Stimulated activated CD8-positive, alpha-beta memory T cell treated with anti-CD3 and anti-CD28 coated beads, Interleukin-7, amount 100 ng/mL, for 1 hour (primary cell): ENCODE results near the gene DNAH2.
"Not testable (repeated sequence)": the region's sequence is repeated elsewhere in the genome, so short reads cannot be mapped to it uniquely, and the experiment has no call there.

Source experiments
- DNase-seq, 2 donors: peaks; one replicate each; pipeline ENCODE4 v3.0.0-alpha.2; 2020; ENCODE audit warnings: low read depth in 2 of 2

DNAH2 gene

DNA sequence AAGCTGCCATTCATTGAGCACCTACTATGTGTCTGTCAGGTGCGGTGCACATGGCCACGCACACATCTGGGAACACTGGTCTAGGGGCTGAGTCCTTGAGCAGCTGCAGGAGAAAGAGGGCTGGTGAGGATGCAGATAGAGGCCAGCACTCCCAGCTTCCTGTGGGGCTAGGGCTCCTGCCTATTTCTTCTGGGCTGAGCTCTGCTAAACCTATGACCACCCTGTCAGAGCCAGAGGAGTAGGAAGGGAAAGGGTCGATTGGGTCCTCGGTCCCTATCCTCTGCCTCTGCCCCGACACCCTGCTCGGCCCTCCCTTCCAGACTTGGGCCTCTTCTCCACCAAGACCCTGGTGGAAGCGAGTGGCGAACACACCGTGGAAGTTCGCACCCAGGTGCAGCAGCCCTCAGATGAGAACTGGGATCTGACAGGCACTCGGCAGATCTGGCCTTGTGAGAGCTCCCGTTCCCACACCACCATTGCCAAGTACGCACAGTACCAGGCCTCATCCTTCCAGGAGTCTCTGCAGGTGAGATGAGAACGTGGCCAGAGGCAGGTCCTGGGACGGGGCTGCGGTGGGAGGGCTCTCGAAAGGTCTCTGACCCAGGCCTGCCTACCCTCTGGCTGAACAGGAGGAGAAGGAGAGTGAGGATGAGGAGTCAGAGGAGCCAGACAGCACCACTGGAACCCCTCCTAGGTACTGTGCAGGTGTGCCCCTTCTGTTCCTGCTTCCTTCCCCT, 133.3 kb downstream of the DNAH2 start:
- no peak for DNase-seq

DNA sequence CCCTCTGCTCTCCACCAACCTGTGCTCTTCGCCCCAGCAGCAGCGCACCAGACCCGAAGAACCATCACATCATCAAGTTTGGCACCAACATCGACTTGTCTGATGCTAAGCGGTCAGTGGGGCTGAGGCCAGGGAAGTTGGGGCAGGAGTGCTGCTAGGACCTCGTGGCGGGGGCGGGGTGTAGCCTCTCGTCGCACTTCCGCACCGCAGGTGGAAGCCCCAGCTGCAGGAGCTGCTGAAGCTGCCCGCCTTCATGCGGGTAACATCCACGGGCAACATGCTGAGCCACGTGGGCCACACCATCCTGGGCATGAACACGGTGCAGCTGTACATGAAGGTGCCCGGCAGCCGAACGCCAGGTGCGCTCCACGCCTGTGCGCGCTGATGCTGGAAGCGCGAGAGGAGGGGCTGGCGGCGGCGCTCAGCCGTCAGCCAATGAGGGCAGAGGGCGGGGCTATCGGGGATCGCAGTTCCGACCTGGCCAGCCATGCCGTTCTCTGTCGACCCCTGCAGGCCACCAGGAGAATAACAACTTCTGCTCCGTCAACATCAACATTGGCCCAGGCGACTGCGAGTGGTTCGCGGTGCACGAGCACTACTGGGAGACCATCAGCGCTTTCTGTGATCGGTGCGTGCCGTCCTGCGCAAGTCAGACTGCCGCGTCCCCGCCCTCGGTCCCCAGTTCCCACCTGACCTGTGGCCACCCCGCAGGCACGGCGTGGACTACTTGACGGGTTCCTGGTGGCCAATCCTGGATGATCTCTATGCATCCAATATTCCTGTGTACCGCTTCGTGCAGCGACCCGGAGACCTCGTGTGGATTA, 134.1 kb downstream of the DNAH2 start:
- peak; percentile 80 to 87 for DNase-seq

DNA sequence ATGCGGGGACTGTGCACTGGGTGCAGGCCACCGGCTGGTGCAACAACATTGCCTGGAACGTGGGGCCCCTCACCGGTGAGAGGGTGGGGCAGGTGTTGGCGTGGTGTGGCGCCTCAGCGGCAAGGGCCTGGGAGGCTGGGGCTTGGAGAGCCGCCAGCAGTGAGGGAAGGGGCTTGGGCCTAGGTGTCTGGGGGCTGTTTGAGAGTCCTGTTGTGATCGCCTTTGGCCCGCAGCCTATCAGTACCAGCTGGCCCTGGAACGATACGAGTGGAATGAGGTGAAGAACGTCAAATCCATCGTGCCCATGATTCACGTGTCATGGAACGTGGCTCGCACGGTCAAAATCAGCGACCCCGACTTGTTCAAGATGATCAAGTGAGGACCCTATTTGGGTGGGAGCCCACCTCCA, 134.7 kb downstream of the DNAH2 start:
- DNase-seq, result no peak

DNA sequence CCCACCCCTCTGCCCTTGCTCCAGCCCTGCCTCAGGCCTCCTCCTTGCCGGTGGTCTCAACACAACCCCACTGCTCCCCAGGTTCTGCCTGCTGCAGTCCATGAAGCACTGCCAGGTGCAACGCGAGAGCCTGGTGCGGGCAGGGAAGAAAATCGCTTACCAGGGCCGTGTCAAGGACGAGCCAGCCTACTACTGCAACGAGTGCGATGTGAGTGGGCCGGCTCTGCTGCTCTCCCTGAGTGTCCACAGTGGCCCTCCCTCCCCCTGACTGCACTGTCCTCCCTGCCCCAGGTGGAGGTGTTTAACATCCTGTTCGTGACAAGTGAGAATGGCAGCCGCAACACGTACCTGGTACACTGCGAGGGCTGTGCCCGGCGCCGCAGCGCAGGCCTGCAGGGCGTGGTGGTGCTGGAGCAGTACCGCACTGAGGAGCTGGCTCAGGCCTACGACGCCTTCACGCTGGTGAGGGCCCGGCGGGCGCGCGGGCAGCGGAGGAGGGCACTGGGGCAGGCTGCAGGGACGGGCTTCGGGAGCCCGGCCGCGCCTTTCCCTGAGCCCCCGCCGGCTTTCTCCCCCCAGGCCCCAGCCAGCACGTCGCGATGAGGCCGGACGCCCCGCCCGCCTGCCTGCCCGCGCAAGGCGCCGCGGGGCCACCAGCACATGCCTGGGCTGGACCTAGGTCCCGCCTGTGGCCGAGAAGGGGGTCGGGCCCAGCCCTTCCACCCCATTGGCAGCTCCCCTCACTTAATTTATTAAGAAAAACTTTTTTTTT, 135.6 kb downstream of the DNAH2 start:
- no peak for DNase-seq

DNA sequence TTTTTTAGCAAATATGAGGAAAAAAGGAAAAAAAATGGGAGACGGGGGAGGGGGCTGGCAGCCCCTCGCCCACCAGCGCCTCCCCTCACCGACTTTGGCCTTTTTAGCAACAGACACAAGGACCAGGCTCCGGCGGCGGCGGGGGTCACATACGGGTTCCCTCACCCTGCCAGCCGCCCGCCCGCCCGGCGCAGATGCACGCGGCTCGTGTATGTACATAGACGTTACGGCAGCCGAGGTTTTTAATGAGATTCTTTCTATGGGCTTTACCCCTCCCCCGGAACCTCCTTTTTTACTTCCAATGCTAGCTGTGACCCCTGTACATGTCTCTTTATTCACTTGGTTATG, 136.1 kb downstream of the DNAH2 start:
- no peak for DNase-seq

DNA sequence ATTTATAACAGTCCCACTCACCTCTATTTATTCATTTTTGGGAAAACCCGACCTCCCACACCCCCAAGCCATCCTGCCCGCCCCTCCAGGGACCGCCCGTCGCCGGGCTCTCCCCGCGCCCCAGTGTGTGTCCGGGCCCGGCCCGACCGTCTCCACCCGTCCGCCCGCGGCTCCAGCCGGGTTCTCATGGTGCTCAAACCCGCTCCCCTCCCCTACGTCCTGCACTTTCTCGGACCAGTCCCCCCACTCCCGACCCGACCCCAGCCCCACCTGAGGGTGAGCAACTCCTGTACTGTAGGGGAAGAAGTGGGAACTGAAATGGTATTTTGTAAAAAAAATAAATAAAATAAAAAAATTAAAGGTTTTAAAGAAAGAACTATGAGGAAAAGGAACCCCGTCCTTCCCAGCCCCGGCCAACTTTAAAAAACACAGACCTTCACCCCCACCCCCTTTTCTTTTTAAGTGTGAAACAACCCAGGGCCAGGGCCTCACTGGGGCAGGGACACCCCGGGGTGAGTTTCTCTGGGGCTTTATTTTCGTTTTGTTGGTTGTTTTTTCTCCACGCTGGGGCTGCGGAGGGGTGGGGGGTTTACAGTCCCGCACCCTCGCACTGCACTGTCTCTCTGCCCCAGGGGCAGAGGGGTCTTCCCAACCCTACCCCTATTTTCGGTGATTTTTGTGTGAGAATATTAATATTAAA, 136.7 kb downstream of the DNAH2 start:
- DNase-seq, result no peak

DNA sequence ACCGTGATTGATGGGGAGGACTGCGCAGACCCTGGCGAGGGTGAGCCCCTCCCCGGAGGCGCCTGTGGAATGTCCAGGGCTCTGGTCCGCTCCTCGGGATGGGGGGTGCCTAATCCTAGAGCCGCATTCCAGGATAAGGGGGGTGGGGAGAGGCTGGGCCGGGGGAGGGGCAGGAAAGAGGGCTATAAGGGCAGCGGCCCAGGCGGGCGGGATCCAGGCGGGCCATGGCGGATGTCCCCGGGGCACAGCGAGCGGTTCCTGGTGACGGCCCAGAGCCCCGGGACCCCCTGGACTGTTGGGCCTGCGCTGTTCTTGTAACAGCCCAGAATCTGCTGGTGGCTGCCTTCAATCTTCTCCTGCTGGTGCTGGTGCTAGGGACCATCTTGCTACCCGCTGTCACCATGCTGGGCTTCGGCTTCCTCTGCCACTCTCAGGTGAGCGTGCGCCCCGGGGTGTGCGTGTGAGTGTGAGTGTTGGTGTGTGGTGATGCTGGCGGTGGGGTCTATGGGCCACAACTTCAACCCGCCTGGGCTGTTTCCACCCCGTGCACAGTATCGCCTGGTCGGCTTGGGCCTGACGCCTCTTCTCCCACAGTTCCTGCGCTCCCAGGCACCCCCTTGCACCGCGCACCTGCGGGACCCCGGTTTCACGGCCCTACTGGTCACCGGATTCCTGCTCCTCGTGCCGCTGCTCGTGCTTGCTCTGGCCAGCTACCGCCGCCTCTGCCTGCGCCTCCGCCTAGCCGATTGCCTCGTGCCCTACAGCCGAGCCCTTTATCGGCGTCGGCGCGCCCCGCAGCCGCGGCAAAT, 137.5 kb downstream of the DNAH2 start, which contains the start of gene TMEM88:
TSS of gene TMEM88 (plus strand) at position 216 of the 809 bp plus-strand sequence. CDS start at position 225, 9 bp downstream.
- DNase-seq, result no peak

DNA sequence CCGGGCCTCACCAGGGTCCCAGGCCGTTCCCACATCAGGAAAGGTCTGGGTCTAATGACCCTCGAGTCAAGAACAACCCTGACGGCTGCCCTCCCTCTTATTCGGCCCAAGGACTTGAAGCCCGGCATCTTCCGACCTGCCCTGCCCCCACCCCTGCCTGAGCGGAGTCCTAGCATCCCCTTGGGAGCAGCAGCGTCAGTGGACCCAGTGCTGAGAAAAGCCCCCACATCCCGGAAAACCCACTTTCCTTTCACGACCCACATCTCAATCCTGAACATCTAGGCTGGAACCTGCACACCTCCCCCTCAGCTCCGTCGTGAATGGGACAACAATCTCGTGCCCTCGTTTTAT, 138.1 kb downstream of the DNAH2 start:
- DNase-seq, result no peak

DNA sequence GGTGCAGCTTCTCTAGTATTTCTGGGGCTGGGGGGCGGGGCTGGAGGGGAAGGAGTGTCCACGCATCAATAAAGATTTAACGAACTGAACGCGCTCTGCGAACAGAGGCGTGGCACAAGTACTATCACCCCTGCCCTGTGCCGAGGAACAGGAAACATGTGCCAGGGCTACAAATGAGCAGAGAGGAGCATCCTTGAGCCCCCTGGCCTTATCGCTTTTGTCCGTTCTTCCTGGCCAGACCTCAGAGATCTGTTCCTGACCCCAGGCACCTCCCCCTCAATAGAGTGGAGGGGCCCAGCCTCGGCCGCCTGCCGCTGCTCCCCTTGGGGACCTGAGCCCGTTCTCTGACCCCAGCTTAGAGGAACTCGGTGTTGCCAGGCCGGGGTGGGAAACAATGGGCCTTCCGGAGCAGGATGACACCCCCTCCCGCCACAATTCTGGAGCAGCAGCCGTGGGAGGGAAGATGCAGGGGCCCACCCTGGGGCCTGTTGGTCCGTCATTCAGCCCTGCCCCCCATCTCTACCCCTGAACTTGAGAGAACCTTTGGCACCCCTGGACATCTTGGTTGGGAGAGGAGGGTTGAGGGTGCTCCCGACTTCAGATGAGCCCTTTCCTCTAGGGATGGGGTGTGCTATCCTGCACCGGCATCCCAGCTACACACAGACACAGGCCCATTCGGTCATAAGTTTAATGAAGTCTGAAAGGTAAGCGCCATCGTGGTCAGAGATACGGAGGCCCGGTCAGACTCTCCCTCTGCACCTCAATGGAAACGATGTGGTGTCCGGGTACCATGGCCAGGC, 138.7 kb downstream of the DNAH2 start:
- no peak for DNase-seq

DNA sequence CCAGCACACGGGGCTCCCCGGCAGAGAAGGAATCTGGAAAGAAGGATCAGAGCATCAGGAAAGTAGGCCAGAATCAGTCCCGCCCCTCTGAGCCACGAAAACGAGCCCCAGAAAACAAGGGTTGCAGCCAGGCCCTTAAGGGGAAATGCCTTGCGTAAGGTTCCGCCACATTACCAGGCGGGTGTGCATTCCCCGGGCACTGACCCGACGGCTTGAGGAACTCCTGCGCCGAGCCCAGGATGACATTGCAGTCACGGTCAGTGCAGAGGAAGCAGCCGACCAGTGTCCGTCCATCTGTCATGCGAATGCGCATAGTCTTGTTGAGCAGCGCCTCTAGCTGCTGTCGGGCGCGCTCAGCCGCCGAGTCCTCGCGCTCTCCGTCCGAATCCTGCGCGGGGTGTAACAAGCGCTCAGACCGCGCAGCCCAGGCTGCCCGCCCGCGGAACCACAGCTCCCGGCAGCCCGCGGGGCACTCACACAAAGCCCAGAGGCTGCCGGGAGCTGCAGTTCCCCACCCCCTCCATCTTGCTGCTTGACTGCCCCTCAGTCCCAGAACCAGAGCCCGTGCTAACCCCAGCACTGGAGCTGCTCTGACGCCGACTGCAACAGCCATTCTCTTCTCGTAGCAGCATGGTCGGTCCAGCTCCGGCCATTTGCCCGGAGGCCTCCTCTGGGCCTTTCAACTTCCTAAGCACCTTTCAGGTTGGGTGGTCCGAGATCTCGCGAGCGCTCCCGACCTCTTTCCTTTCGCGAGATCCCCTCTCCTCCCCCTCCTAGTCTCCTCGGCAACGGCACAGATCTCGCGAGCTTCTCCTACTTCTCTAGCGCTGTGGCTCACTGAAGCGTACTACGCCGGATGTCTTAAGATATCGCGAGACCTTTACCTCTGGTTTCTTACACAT, 139.5 kb downstream of the DNAH2 start, which contains the start of gene NAA38:
TSS of gene NAA38 (minus strand) at position 749 of the 902 bp plus-strand sequence. CDS start at position 653, 96 bp downstream.
- peak; percentile 83 to 86 for DNase-seq

DNA sequence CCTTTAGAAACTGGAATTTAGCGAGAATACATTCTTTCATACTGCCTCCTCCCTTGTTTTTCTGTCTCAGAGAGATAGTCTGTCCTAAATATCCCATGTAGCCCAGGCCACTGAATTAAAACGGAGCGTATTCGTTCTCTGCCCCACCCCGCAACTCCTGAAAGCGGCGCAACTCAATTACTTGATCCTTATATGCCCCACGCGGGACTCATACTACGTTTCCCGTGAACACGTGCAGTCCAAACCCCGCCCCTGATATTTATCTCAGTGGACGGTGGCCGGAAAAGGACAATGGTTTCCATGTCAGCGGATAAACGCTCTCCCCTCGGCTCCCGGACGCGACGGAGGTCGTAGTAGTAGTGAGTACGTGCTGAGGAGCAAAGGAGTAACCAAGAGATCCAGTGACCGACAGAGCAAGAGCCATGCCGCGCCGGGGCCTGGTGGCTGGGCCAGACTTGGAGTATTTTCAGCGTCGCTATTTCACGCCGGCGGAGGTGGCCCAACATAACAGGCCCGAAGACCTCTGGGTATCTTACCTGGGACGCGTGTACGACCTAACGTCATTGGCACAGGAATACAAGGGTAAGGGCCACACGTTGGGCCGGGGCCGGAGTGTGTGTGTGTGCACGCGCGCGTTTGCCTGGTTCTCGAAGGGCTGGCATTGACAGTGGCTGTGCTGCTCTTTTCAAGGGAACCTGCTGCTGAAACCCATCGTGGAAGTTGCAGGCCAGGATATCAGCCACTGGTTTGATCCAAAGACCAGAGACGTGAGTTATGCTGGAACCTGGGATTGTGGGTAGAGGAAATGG, 140.4 kb downstream of the DNAH2 start, which contains the start of gene CYB5D1:
TSS of gene CYB5D1 (plus strand) at position 291 of the 809 bp plus-strand sequence. CDS start at position 423, 132 bp downstream.
- peak; percentile 69 to 82 for DNase-seq

DNA sequence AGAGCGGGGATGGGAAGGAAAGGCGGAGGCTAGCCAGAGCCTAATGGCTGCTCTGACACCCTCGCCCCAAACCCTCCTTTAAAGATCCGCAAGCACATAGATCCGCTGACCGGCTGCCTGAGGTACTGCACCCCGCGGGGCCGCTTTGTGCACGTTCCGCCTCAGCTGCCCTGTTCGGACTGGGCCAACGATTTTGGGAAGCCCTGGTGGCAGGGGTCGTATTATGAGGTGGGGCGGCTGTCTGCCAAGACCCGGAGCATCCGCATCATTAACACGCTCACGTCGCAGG, 140.9 kb downstream of the DNAH2 start:
- DNase-seq, result no peak

DNA sequence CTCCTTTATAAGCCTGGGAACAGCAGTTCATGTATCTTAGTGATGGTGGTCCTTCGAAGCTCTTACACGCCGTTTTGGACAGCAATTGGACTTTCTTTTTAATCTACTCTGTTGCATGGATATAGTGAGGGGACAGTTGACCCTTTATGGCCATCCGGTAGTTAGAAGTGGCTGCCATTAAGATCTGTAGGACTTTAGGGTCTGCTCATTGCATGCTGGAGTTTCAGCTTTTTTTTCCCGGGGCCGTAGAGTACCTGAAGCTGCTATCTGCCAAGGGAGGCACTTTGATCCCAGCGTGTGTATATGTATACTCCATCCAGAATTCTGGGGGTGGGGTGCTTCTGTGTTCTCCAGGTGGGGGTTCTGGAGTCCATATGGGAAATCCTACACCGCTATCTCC, 141.5 kb downstream of the DNAH2 start:
- no peak for DNase-seq

DNA sequence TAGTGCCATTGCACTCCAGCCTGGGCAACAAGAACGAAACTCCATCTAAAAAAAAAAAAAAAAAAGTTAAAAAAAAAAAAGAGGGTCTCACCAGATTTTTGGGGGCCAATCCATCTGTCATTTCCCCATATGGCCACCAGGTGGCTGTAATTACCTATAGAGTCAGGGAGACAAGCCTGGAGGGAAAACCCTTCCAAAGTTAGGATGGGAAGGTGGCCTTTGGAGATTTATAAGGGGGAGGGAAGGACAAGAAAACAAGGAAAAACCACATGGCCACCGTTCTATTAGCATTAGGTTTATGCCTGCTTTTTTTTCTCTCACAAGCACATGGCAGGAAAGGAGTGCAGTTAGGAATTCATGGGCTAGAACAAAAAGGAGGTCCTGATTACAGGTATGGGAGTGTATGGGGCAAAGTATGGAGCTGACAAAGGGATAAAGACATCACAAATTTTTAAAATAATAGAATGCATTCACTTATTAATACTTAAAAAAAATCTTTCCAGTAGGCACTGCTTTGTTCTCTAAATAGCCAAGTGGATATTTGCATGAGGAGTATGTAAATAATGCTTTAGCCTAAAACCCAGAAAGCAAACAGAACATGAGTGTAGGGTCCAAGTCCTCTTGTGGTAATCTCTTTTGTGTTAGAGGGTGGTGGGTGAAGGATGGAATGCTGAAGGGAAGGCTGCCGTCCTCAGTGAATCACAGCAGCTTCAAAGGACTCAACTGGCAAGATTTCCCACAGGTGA, 145.3 kb downstream of the DNAH2 start:
- DNase-seq, result no peak

DNA sequence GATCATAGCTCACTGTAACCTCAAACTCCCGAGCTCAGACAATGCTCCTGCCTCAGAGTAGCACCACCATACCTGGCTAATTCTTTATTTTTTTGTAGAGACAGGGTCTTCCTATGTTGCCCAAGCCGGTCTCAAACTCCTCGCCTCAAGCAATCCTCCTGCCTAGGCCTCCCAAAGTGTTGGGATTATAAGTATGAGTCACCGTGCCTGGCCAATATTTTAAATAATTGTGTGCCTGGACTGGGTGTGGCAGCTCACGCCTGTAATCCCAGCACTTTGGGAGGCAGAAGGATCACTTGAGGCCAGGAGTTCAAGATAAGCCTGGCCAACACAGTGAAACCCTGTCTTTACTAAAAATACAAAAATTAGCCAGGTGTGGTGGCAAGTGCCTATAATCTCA, 146.8 kb downstream of the DNAH2 start:
- DNase-seq, result not testable (repeated sequence)

DNA sequence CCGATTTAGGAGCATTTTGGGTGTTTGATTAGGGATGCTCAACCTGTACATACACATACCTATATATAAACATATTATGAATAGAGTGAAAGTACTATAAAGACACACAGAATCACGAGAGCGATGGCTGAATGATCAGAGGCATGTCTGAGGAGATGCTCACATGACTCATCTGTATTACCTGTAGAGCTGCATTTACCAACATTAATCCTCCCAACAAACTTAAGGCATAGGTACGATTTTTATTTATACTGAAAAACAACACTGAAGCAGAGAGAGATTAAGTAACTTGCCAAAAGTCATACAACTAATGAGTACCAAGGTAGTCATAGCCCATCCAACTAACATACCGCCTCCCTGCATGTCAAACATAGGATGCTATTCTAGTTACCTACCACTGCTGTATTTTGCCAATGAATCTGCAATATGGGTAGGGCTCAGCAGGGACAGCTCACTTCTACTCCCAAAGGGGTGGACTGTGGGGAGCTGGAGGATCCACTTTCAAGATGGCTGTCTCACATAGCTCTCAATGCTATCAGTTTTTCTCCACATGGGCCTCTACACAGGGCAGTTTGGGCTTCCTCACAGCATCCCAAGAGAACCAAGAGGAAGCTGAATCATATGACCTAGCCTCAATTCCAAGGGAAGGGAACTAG, 147.6 kb downstream of the DNAH2 start:
- no peak for DNase-seq

DNA sequence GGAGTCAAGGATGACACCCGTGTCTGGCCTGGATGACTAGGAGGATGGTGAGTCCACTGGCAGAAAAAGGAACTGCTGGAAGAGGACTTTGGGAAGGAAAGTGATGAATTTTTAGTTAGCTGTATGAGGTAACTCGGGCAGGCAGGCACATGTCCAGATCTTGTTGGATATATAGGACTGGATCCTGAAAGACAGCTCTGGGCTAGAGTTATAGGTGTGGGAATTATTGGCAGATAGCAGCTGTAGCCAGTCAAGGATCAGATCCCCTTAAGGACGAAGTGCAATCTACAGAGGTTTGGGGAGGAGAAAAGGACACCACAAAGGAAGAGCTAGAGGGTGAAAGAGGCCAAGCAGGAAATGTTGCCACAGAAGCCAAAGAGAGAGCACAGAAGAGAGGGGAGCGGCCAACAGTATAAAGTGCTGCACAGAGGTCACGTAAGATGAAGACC, 150.4 kb downstream of the DNAH2 start:
- DNase-seq, result no peak
